ENCODE measurements around the gene CRTC3. TPM values are rescaled to one million over a fixed set of nuclear protein-coding genes. Genes with fewer than 3 reads are reported as not detected.
"Not testable (repeated sequence)": the region's sequence is repeated elsewhere in the genome, so short reads cannot be mapped to it uniquely, and the experiment has no call there.

The CRTC3 gene
- total RNA-seq, 2 experiments from 2014 or later = 40.6 to 42.7 TPM

DNA sequence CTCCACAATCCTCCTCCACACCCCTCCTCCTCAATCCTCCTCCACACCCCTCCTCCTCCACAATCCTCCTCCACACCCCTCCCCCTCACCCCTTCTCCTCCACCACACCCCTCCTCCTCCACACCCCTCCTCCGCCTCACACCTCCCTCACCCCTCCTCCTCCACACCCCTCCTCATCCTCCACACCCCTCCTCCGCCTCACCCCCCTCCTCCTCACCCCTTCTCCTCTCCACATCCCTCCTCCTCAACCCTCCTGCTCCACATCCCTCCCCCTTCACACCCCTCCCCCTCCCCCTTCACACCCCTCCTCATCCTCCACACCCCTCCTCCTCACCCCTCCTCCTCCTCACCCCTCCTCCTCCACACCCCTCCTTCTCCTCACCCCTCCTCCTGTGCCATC is 117.6 kb downstream of the CRTC3 start:
- no peak for DNase-seq
- Mint-ChIP-seq H3K9me3 (no peaks in the 10 kb centered on the region), H3K4me1 (ENCODE audit: low read depth) (peaks cover 30% of the 10 kb centered on the region), H3K27ac (no peak overlapping the region), H3K4me3 (no peak overlapping the region), H3K36me3 (ENCODE audit: low read depth) (peaks cover 3% of the 10 kb centered on the region), H3K27me3 (ENCODE audit: low read depth) (no peaks in the 10 kb centered on the region)
- CTCF ChIA-PET = interaction anchor here (0.6 to 7.1 kb wide), 33 partner anchors 8 to 532 kb away, joined by 3 to 69 read pairs (median 4); partner anchors contain the start of genes BLM, FES and HDDC3
- intact Hi-C loops (cut with micrococcal nuclease) = no loop called here

GRCh38 chr15:90648137-90649070 is 118.7 kb downstream of the CRTC3 start:
- Mint-ChIP-seq H3K4me3 (peak overlapping the region; percentile 58), H3K9me3 (no peaks in the 10 kb centered on the region), H3K27ac (peak overlapping the region; percentile 91), H3K36me3 (ENCODE audit: low read depth) (no peaks in the 10 kb centered on the region), H3K4me1 (ENCODE audit: low read depth) (peaks cover 30% of the 10 kb centered on the region), H3K27me3 (ENCODE audit: low read depth) (peaks cover 4% of the 10 kb centered on the region)
- CTCF ChIA-PET = interaction anchor here (0.6 to 7.1 kb wide), 35 partner anchors 9 to 386 kb away, joined by 3 to 69 read pairs (median 4); partner anchors contain the start of genes BLM, FES and HDDC3
- DNase-seq = peak; percentile 82
- intact Hi-C loops (cut with micrococcal nuclease) = loop anchor here (1.0 kb wide), 7 partner anchors 30 to 402 kb away; partner anchors contain the start of gene BLM

- peak; percentile 38 for DNase-seq
- Mint-ChIP-seq H3K36me3 (ENCODE audit: low read depth) (no peaks in the 10 kb centered on the region), H3K27me3 (ENCODE audit: low read depth) (peaks cover 6% of the 10 kb centered on the region), H3K4me1 (ENCODE audit: low read depth) (peaks cover 37% of the 10 kb centered on the region), H3K9me3 (no peaks in the 10 kb centered on the region), H3K4me3 (no peak overlapping the region), H3K27ac (no peak overlapping the region)
- CTCF ChIA-PET = interaction anchor here (0.6 to 7.1 kb wide), 9 partner anchors 38 to 285 kb away, joined by 3 to 69 read pairs (median 3); partner anchors contain the start of genes FES, HDDC3 and UNC45A
- intact Hi-C loops (cut with micrococcal nuclease) = loop anchor here (2.0 kb wide), 1 partner anchor 14 kb away; no protein-coding TSS in a partner anchor
These were observed 120.6 kb downstream of the CRTC3 start for GRCh38 chr15:90650117-90650955.

GRCh38 chr15:90650956-90651689 is 121.4 kb downstream of the CRTC3 start:
- intact Hi-C loops (cut with micrococcal nuclease) = loop anchor here (2.0 kb wide), 1 partner anchor 14 kb away; no protein-coding TSS in a partner anchor
- Mint-ChIP-seq H3K9me3 (no peaks in the 10 kb centered on the region), H3K36me3 (ENCODE audit: low read depth) (no peaks in the 10 kb centered on the region), H3K4me3 (no peak overlapping the region), H3K27ac (no peak overlapping the region), H3K27me3 (ENCODE audit: low read depth) (peaks cover 8% of the 10 kb centered on the region), H3K4me1 (ENCODE audit: low read depth) (peaks cover 37% of the 10 kb centered on the region)
- DNase-seq = no peak
- CTCF ChIA-PET = interaction anchor here (1.1 to 7.1 kb wide), 3 partner anchors 42 to 284 kb away, joined by 3 to 69 read pairs (median 5); partner anchors contain the start of genes FES and UNC45A

DNA sequence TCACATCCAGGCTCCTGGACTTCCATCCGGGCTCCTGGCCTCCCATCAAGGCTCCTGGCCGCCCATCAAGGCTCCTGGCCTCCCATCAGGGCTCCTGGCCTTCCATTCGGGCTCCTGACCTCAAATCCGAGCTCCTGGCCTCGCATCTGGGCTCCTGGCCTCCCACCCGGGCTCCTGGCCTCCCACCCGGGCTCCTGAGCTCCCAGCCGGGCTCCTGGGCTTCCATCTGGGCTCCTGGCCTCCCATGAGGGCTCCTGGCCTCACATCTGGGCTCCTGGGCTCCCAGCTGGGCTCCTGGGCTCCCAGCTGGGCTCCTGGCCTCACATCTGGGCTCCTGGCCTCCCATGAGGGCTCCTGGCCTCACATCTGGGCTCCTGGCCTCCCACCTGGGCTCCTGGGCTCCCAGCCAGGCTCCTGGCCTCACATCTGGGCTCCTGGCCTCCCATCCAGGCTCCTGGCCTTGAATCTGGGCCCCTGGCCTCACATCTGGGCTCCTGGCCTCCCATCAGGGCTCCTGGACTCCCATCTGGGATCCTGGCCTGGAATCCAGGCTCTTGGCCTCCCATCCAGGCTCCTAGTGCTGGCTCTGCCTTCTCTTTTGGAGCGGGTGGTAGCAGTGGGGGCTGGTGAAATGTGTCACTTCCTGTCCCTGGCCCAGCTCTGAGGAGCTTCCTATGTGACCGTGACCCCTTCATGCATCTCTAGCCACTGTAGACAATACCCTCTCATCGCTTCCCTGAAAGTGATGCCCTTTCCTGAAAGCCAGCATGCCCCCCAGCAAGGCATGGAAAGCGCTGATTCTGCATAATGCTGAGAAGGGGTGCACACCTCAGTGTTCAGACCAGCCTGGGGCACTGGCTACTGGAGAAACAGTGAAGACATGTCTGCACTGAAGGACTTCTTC is 124.8 kb downstream of the CRTC3 start:
- intact Hi-C loops (cut with micrococcal nuclease) = no loop called here
- peaks cover 51% of the 10 kb centered on the region for H3K4me1 Mint-ChIP-seq (ENCODE audit: low read depth)
- CTCF ChIA-PET = interaction anchor here (0.7 to 7.1 kb wide), 6 partner anchors 12 to 513 kb away, joined by 3 to 69 read pairs (median 4); partner anchors contain the start of gene FES
- H3K36me3 Mint-ChIP-seq (ENCODE audit: low read depth) = no peaks in the 10 kb centered on the region
- H3K27me3 Mint-ChIP-seq (ENCODE audit: low read depth) = peaks cover 19% of the 10 kb centered on the region
- H3K9me3 Mint-ChIP-seq = no peaks in the 10 kb centered on the region
- no peak for DNase-seq
- no peak overlapping the region for H3K27ac Mint-ChIP-seq
- H3K4me3 Mint-ChIP-seq = no peak overlapping the region

GRCh38 chr15:90657520-90658172 is 127.9 kb downstream of the CRTC3 start:
- H3K36me3 Mint-ChIP-seq (ENCODE audit: low read depth); intact Hi-C loops (cut with micrococcal nuclease); H3K9me3 Mint-ChIP-seq; CTCF ChIA-PET: not testable (repeated sequence)
- peak; percentile 87 for DNase-seq
- Mint-ChIP-seq H3K27me3 (ENCODE audit: low read depth) (peaks cover 17% of the 10 kb centered on the region), H3K4me3 (peak overlapping the region; percentile 20), H3K27ac (peak overlapping the region; percentile 9), H3K4me1 (ENCODE audit: low read depth) (peaks cover 66% of the 10 kb centered on the region)

GRCh38 chr15:90659481-90659880 is 129.8 kb downstream of the CRTC3 start:
- CTCF ChIA-PET = interaction anchor here (1.2 to 2.6 kb wide), 3 partner anchors 11 to 226 kb away, joined by 4 to 9 read pairs (median 4); no protein-coding TSS in a partner anchor
- H3K27ac Mint-ChIP-seq = no peak overlapping the region
- peaks cover 24% of the 10 kb centered on the region for H3K27me3 Mint-ChIP-seq (ENCODE audit: low read depth)
- H3K9me3 Mint-ChIP-seq = no peaks in the 10 kb centered on the region
- H3K36me3 Mint-ChIP-seq (ENCODE audit: low read depth) = no peaks in the 10 kb centered on the region
- DNase-seq = no peak
- intact Hi-C loops (cut with micrococcal nuclease) = no loop called here
- peaks cover 75% of the 10 kb centered on the region for H3K4me1 Mint-ChIP-seq (ENCODE audit: low read depth)
- no peak overlapping the region for H3K4me3 Mint-ChIP-seq

DNA sequence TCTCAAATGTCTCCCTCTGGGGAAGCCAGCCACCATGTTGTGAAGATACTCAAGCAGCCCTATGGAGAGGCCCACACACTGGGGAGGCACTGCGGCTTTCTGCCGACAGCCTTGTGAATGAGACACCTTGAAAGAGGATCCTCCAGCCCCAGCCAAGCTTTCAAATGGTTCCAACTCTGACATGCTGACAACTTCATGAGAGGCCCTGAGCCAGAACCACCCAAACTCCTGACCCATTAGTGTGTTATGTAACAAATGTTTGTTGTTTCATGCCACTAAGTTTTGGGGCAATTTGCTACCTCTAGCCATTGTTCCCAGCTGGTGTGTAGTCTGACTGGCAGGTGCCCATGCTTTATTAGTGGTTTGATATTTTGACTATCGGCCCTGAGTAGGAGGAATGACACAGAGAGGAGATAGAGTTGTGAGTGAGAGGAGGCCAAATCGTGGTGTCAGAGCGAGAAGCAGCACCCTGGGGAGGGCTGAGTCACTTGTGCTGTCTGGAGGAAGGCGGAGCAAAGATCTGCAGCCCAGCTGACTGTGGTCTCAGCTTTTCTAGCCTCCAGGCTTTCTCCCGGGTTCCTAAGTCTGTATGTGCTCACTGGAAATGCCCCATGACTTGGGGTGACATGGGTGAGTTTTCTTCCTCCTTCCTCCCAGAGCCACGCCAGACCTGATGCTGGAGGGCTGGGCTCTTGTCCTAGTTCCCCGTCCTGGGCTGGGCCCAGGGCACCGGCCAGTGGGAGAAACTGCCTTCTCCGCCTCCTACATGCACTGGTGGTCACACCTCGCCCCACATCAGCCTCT is 130.7 kb downstream of the CRTC3 start:
- intact Hi-C loops (cut with micrococcal nuclease) = loop anchor here (1.0 kb wide), 2 partner anchors 18 to 26 kb away; no protein-coding TSS in a partner anchor
- H3K36me3 Mint-ChIP-seq (ENCODE audit: low read depth) = no peaks in the 10 kb centered on the region
- DNase-seq = peak; percentile 90
- no peaks in the 10 kb centered on the region for H3K9me3 Mint-ChIP-seq
- peak overlapping the region; percentile 0 for H3K27ac Mint-ChIP-seq
- H3K4me1 Mint-ChIP-seq (ENCODE audit: low read depth) = peaks cover 72% of the 10 kb centered on the region
- H3K27me3 Mint-ChIP-seq (ENCODE audit: low read depth) = peaks cover 21% of the 10 kb centered on the region
- peak overlapping the region; percentile 32 for H3K4me3 Mint-ChIP-seq
- CTCF ChIA-PET = interaction anchor here (1.0 to 2.6 kb wide), 5 partner anchors 12 to 272 kb away, joined by 3 to 9 read pairs (median 4); partner anchors contain the start of gene HDDC3

- CTCF ChIA-PET = interaction anchor here (1.0 to 2.6 kb wide), 4 partner anchors 13 to 272 kb away, joined by 3 to 9 read pairs (median 4); partner anchors contain the start of gene HDDC3
- DNase-seq; H3K9me3 Mint-ChIP-seq; H3K36me3 Mint-ChIP-seq (ENCODE audit: low read depth): not testable (repeated sequence)
- intact Hi-C loops (cut with micrococcal nuclease) = loop anchor here (1.0 kb wide), 3 partner anchors 17 to 271 kb away; partner anchors contain the start of gene HDDC3
- Mint-ChIP-seq H3K4me1 (ENCODE audit: low read depth) (peaks cover 74% of the 10 kb centered on the region), H3K4me3 (peak overlapping the region; percentile 32), H3K27ac (peak overlapping the region; percentile 0), H3K27me3 (ENCODE audit: low read depth) (peaks cover 21% of the 10 kb centered on the region)
These were observed 131.2 kb downstream of the CRTC3 start for GRCh38 chr15:90660999-90661330.
